B cell (primary cell): Measurements from ENCODE around the gene RAB3C. TPM values are rescaled to one million over a fixed set of nuclear protein-coding genes. Genes with fewer than 3 reads are reported as not detected.

ENCODE experiments used
- ATAC-seq: fragments of 200-7000 bp; cut with Tn5 transposase; one replicate; pipeline ENCODE4 v1.10.0; 2021; ENCODE audit warnings: low read depth, mild to moderate bottlenecking, moderate number of reproducible peaks, moderate library complexity
- CTCF ChIA-PET: fragments of 350-600 bp; sonication (Branson Sonifier 250); formaldehyde crosslinking; loops from one replicate; lab custom pipeline; 2021; ENCODE audit warnings: antibody characterized with exemption, inconsistent platforms; lab: Charles Lee
- POLR2A ChIA-PET: fragments of 350-600 bp; sonication (Branson Sonifier 250); formaldehyde crosslinking; loops from one replicate; lab custom pipeline; 2021; ENCODE audit warnings: antibody characterized with exemption; lab: Charles Lee
- DNase-seq: peaks from one replicate; pipeline ENCODE4 v3.0.0; 2013
- H2AFZ ChIP-seq: 2 replicates; pipeline ENCODE4 v1.6.1; 2012; ENCODE audit warnings: mild to moderate bottlenecking, low read depth, low read length; ENCODE audit not compliant: insufficient read depth, poor library complexity, severe bottlenecking
- H3K27ac ChIP-seq, 2 donors: 1 replicate in 1 of 2; 2 replicates in 1 of 2; pipeline ENCODE4 v1.5.1; 2012 to 2013; ENCODE audit warnings: low read length in 2 of 2, mild to moderate bottlenecking in 2 of 2, moderate library complexity in 1 of 2
- H3K27me3 ChIP-seq, 4 experiments: fragments of 200-600 bp in 1 of 4; sonication (generic) in 1 of 4; replicated peaks in 1 of 4; 1 replicate in 2 of 4; 2 replicates in 2 of 4; pipeline versions ENCODE4 v1.6.1 to v1.7.0; 2013 to 2016; ENCODE audit warnings: low read length in 3 of 4, mild to moderate bottlenecking in 2 of 4, mixed read lengths in 1 of 4, moderate library complexity in 1 of 4; ENCODE audit not compliant: insufficient read depth in 4 of 4, control insufficient read depth in 3 of 4; ENCODE audit errors: control extremely low read depth in 1 of 4
- H3K36me3 ChIP-seq, 2 experiments: replicated peaks in 1 of 2; 1 replicate in 1 of 2; 2 replicates in 1 of 2; pipeline versions ENCODE4 v1.6.1 to v1.7.1; 2013; ENCODE audit warnings: low read length in 1 of 2; ENCODE audit not compliant: insufficient read depth in 2 of 2, control insufficient read depth in 1 of 2; ENCODE audit errors: control extremely low read depth in 1 of 2, extremely low read depth in 1 of 2
- H3K4me1 ChIP-seq, 2 donors: fragments of 200-600 bp in 1 of 2; sonication (generic) in 1 of 2; 1 replicate in 1 of 2; 2 replicates in 1 of 2; pipeline versions ENCODE4 v1.5.1 to v1.6.1; 2013 to 2017; ENCODE audit warnings: low read length in 2 of 2; ENCODE audit not compliant: control insufficient read depth in 2 of 2, insufficient read depth in 2 of 2
- H3K4me2 ChIP-seq: replicated peaks from 2 replicates; pipeline ENCODE3; 2012; ENCODE audit warnings: mild to moderate bottlenecking, low read depth, low read length; ENCODE audit not compliant: poor library complexity, severe bottlenecking
- H3K4me3 ChIP-seq, 5 experiments: fragments of 200-600 bp in 1 of 5; sonication (generic) in 1 of 5; 1 replicate in 3 of 5; 2 replicates in 2 of 5; pipeline versions ENCODE4 v1.5.1 to v1.7.0; 2011 to 2016; ENCODE audit warnings: low read length in 4 of 5, mild to moderate bottlenecking in 4 of 5, low read depth in 2 of 5, control low read depth in 1 of 5, moderate library complexity in 1 of 5; ENCODE audit not compliant: insufficient read depth in 1 of 5; ENCODE audit errors: control extremely low read depth in 1 of 5, extremely low read depth in 1 of 5
- H3K79me2 ChIP-seq: fragments of 200-600 bp; sonication (generic); one replicate; pipeline ENCODE4 v1.6.0; 2016; ENCODE audit warnings: low read length; ENCODE audit not compliant: control insufficient read depth, insufficient read depth
- H3K9ac ChIP-seq: fragments of 200-600 bp; sonication (generic); 2 replicates; pipeline ENCODE4 v1.6.1; 2017; ENCODE audit warnings: mild to moderate bottlenecking, low read length, moderate library complexity
- H3K9me3 ChIP-seq, 3 donors: one replicate each; pipeline versions ENCODE4 v1.6.1 to v1.7.1; 2013; ENCODE audit warnings: low read length in 2 of 3; ENCODE audit not compliant: control insufficient read depth in 2 of 3, insufficient read depth in 1 of 3; ENCODE audit errors: control extremely low read depth in 1 of 3
- H4K20me1 ChIP-seq: 2 replicates; pipeline ENCODE4 v1.6.0; 2012; ENCODE audit warnings: mild to moderate bottlenecking, low read length; ENCODE audit not compliant: insufficient read depth, control insufficient read depth, poor library complexity, severe bottlenecking
- H3K27ac Mint-ChIP-seq: one replicate; pipeline ENCODE4 v1.8.0; 2021; ENCODE audit warnings: mixed read lengths
- H3K27me3 Mint-ChIP-seq: one replicate; pipeline ENCODE4 v1.8.0; 2021; ENCODE audit warnings: mixed read lengths
- H3K4me1 Mint-ChIP-seq: one replicate; pipeline ENCODE4 v1.8.0; 2021; ENCODE audit warnings: mixed read lengths
- H3K4me3 Mint-ChIP-seq: one replicate; pipeline ENCODE4 v1.8.0; 2021; ENCODE audit warnings: mixed read lengths
- H3K9me3 Mint-ChIP-seq: one replicate; pipeline ENCODE4 v1.8.0; 2022; ENCODE audit warnings: mixed read lengths; ENCODE audit not compliant: insufficient read depth
- CTCF ChIP-seq: fragments of 200-600 bp; IDR thresholded peaks from one replicate; pipeline ENCODE4 v1.8.0; 2022; ENCODE audit warnings: antibody characterized with exemption, mild to moderate bottlenecking
- EZH2 ChIP-seq: IDR thresholded peaks from 2 replicates; pipeline ENCODE4 v1.6.1; 2012; ENCODE audit warnings: borderline replicate concordance, low read depth, mild to moderate bottlenecking, moderate library complexity, low read length; ENCODE audit not compliant: insufficient read depth, poor library complexity, severe bottlenecking
- WGBS: methylation state at CpG from one replicate; pipeline ENCODE4 v1.1.5; 2013; ENCODE audit warnings: missing lambda C conversion rate; ENCODE audit not compliant: insufficient coverage; 5-methylcytosine and 5-hydroxymethylcytosine counted together
- intact Hi-C: fragments of 100-400 bp; cut with micrococcal nuclease; formaldehyde crosslinking; loops from one replicate; pipeline ENCODE4 v1.10.0; 2022
- polyA plus RNA-seq: library from polyadenylated mRNA; depleted of rRNA; stranded (reverse); fragments of >200 nt; gene quantifications from 2 replicates; pipeline ENCODE4 v1.2.3, GENCODE V29; 2012
- total RNA-seq, 2 donors: library from RNA; stranded (reverse); fragments of 120-200 nt in 1 of 2; gene quantifications; 1 replicate in 1 of 2; 2 replicates in 1 of 2; pipeline versions ENCODE4 v1.2.3 to v1.2.4, GENCODE V29; 2013 to 2022

The RAB3C gene
- total and polyA plus RNA-seq, 2 donors (not counting 1 experiment from before 2014, with no cell fraction given) = 0.20 to 0.58 TPM

- Histone ChIP-seq H3K27me3 (peaks cover 0 to 7% (median 0%) of the 10 kb centered on the region in 4 experiments), H3K9me3 (peaks cover 0 to 6% (median 4%) of the 10 kb centered on the region in 3 donors), H3K4me1 (no peaks in the 10 kb centered on the region), H2AFZ (no peak overlapping the region), H3K9ac (no peak overlapping the region), H4K20me1 (no peaks in the 10 kb centered on the region), H3K4me3 (no peak overlapping the region), H3K79me2 (no peaks in the 10 kb centered on the region), H3K4me2 (no peak overlapping the region), H3K27ac (no peak overlapping the region), H3K36me3 (no peaks in the 10 kb centered on the region)
- POLR2A ChIA-PET = no interaction called here
- ATAC-seq (no peak), DNase-seq (no peak)
- Mint-ChIP-seq H3K9me3 (peaks cover 4% of the 10 kb centered on the region), H3K27me3 (peaks cover 3% of the 10 kb centered on the region), H3K4me1 (no peaks in the 10 kb centered on the region), H3K27ac (no peak overlapping the region), H3K4me3 (no peak overlapping the region)
- CTCF ChIA-PET = no interaction called here
- 93% methylated on average over 5 of the region's 6 CpGs for WGBS
- no peak for TF ChIP-seq EZH2
- no peak for TF ChIP-seq CTCF
- intact Hi-C loops = no loop called here
These were observed 116.9 kb downstream of the RAB3C start for GRCh38 chr5:58699762-58700118.

- POLR2A ChIA-PET = no interaction called here
- H4K20me1 ChIP-seq = no peaks in the 10 kb centered on the region
These were observed 121.2 kb downstream of the RAB3C start for GRCh38 chr5:58703925-58704555.

More at GRCh38 chr5:58703925-58704555, 121.2 kb downstream of the RAB3C start:
- Histone ChIP-seq H3K79me2 (no peaks in the 10 kb centered on the region), H3K4me1 (no peaks in the 10 kb centered on the region), H2AFZ (no peak overlapping the region), H3K9ac (no peak overlapping the region), H3K9me3 (peaks cover 0 to 6% (median 0%) of the 10 kb centered on the region in 3 donors), H3K27ac (no peak overlapping the region), H3K27me3 (peaks cover 0 to 7% (median 0%) of the 10 kb centered on the region in 4 experiments), H3K36me3 (no peaks in the 10 kb centered on the region), H3K4me2 (no peak overlapping the region), H3K4me3 (no peak overlapping the region)
- no peak for TF ChIP-seq CTCF
- no peak for TF ChIP-seq EZH2
- Mint-ChIP-seq H3K9me3 (no peaks in the 10 kb centered on the region), H3K4me1 (no peaks in the 10 kb centered on the region), H3K27me3 (peaks cover 9% of the 10 kb centered on the region), H3K27ac (no peak overlapping the region), H3K4me3 (no peak overlapping the region)
- DNase-seq (no peak), ATAC-seq (no peak)
- WGBS = no CpG with 5 or more reads among the region's 3 CpGs
- CTCF ChIA-PET = no interaction called here
- intact Hi-C loops = no loop called here
